Endodermal cell (in vitro differentiated cells): ENCODE results near the gene NUS1. TPM values are rescaled to one million over a fixed set of nuclear protein-coding genes. Genes with fewer than 3 reads are reported as not detected.

Source experiments
- DNase-seq: peaks from one replicate; pipeline ENCODE4 v3.0.0-alpha.2; 2017
- H3K27ac ChIP-seq: 2 replicates; pipeline ENCODE4 v1.5.1; 2013; ENCODE audit warnings: mild to moderate bottlenecking, low read depth, low read length, moderate library complexity
- H3K27me3 ChIP-seq: 2 replicates; pipeline ENCODE4 v1.6.1; 2013; ENCODE audit warnings: mild to moderate bottlenecking, low read length, moderate library complexity; ENCODE audit not compliant: insufficient read depth, control insufficient read depth, poor library complexity, severe bottlenecking
- H3K36me3 ChIP-seq: 2 replicates; pipeline ENCODE4 v1.7.0; 2013; ENCODE audit warnings: mild to moderate bottlenecking, low read length, moderate library complexity; ENCODE audit not compliant: control insufficient read depth, insufficient read depth
- H3K4me1 ChIP-seq: one replicate; pipeline ENCODE4 v1.7.0; 2013; ENCODE audit warnings: low read length; ENCODE audit not compliant: control insufficient read depth, insufficient read depth
- H3K4me3 ChIP-seq: 2 replicates; pipeline ENCODE4 v1.5.1; 2013; ENCODE audit warnings: mild to moderate bottlenecking, low read length, moderate library complexity
- H3K9ac ChIP-seq: 2 replicates; pipeline ENCODE4 v1.6.1; 2013; ENCODE audit warnings: mild to moderate bottlenecking, low read length, moderate library complexity; ENCODE audit not compliant: poor library complexity, severe bottlenecking; ENCODE audit errors: extremely low read depth
- H3K9me3 ChIP-seq: 2 replicates; pipeline ENCODE4 v1.6.1; 2013; ENCODE audit warnings: mild to moderate bottlenecking, low read length, moderate library complexity; ENCODE audit not compliant: control insufficient read depth
- H3K27ac Mint-ChIP-seq: 2 replicates; pipeline ENCODE4 v1.8.0; 2020; ENCODE audit warnings: mixed read lengths
- H3K27me3 Mint-ChIP-seq: 2 replicates; pipeline ENCODE4 v1.8.0; 2021; ENCODE audit warnings: mild to moderate bottlenecking, mixed read lengths; ENCODE audit not compliant: insufficient read depth
- H3K36me3 Mint-ChIP-seq: 2 replicates; pipeline ENCODE4 v1.8.0; 2020; ENCODE audit warnings: low read depth, mixed read lengths
- H3K4me1 Mint-ChIP-seq: 2 replicates; pipeline ENCODE4 v1.8.0; 2020; ENCODE audit warnings: mixed read lengths
- H3K4me3 Mint-ChIP-seq: 2 replicates; pipeline ENCODE4 v1.8.0; 2020; ENCODE audit warnings: mild to moderate bottlenecking, moderate library complexity, mixed read lengths
- H3K9me3 Mint-ChIP-seq: 2 replicates; pipeline ENCODE4 v1.8.0; 2020; ENCODE audit warnings: mild to moderate bottlenecking, mixed read lengths
- CTCF ChIP-seq: fragments of 200-600 bp; sonication (generic); conservative IDR thresholded peaks from 2 replicates; pipeline ENCODE4 v1.5.0; 2021; ENCODE audit warnings: antibody characterized with exemption, mild to moderate bottlenecking
- WGBS, 2 experiments: methylation state at CpG; one replicate each; pipeline versions ENCODE4 v1.1.5 to v1.1.7; 2013; ENCODE audit warnings: missing lambda C conversion rate in 2 of 2, mixed read lengths in 1 of 2; ENCODE audit not compliant: insufficient coverage in 1 of 2, insufficient read length in 1 of 2; 5-methylcytosine and 5-hydroxymethylcytosine counted together
- total RNA-seq, 2 donors: library from RNA; stranded (reverse); fragmentation: NEBNext Ultra II Directional in 1 of 2; extraction: Animal tissue kit (Norgen Biotek cat#: 25700) in 1 of 2; gene quantifications; 2 replicates in 1 of 2; 3 replicates in 1 of 2; pipeline ENCODE4 v1.2.1, GENCODE V29; 2021

NUS1 gene
- total RNA-seq, 2 donors from 2014 or later: 45.7 to 65.1 TPM

GRCh38 chr6:117677553-117678141 lies 2.4 kb downstream of the NUS1 start:
- Histone ChIP-seq H3K9ac (no peak overlapping the region), H3K4me3 (peak overlapping the region; percentile 81), H3K4me1 (no peaks in the 10 kb centered on the region), H3K27ac (no peak overlapping the region), H3K36me3 (peaks cover 43% of the 10 kb centered on the region), H3K9me3 (peaks cover 21% of the 10 kb centered on the region), H3K27me3 (no peaks in the 10 kb centered on the region)
- no peak for TF ChIP-seq CTCF
- Mint-ChIP-seq H3K9me3 (no peaks in the 10 kb centered on the region), H3K4me3 (peak overlapping the region; percentile 87), H3K27ac (no peak overlapping the region), H3K4me1 (peaks cover 40% of the 10 kb centered on the region), H3K27me3 (no peaks in the 10 kb centered on the region), H3K36me3 (peaks cover 23% of the 10 kb centered on the region)
- WGBS, 2 experiments: 92 to 100% methylated on average over 5 of the region's 5 CpGs
- no peak for DNase-seq

GRCh38 chr6:117681162-117681741 lies 6.0 kb downstream of the NUS1 start:
- TF ChIP-seq CTCF: no peak
- 65% methylated on average over 2 of the region's 3 CpGs; no CpG with 5 or more reads in 1 of the 2 experiments for WGBS, 2 experiments
- no peak overlapping the region for H3K27ac Mint-ChIP-seq
- Histone ChIP-seq H3K4me3 (no peak overlapping the region), H3K9ac (no peak overlapping the region), H3K36me3 (peaks cover 58% of the 10 kb centered on the region), H3K9me3 (peaks cover 21% of the 10 kb centered on the region), H3K27ac (no peak overlapping the region), H3K27me3 (no peaks in the 10 kb centered on the region), H3K4me1 (no peaks in the 10 kb centered on the region)
- no peak for DNase-seq
- H3K9me3 Mint-ChIP-seq: no peaks in the 10 kb centered on the region
- peaks cover 32% of the 10 kb centered on the region for H3K36me3 Mint-ChIP-seq
- no peak overlapping the region for H3K4me3 Mint-ChIP-seq
- peaks cover 39% of the 10 kb centered on the region for H3K4me1 Mint-ChIP-seq
- H3K27me3 Mint-ChIP-seq: no peaks in the 10 kb centered on the region

- TF ChIP-seq CTCF: no peak
- Histone ChIP-seq H3K27me3 (no peaks in the 10 kb centered on the region), H3K9ac (no peak overlapping the region), H3K36me3 (peaks cover 39% of the 10 kb centered on the region), H3K9me3 (peaks cover 17% of the 10 kb centered on the region), H3K27ac (no peak overlapping the region), H3K4me1 (no peaks in the 10 kb centered on the region), H3K4me3 (no peak overlapping the region)
- peaks cover 15% of the 10 kb centered on the region for H3K4me1 Mint-ChIP-seq
- H3K27me3 Mint-ChIP-seq: no peaks in the 10 kb centered on the region
- H3K36me3 Mint-ChIP-seq: peaks cover 31% of the 10 kb centered on the region
- no peak overlapping the region for H3K27ac Mint-ChIP-seq
- DNase-seq: no peak
- H3K4me3 Mint-ChIP-seq: no peak overlapping the region
- whole genome bisulfite sequencing, 2 experiments: 100% methylated on average over 1 of the region's 1 CpG; no CpG with 5 or more reads in 1 of the 2 experiments
- H3K9me3 Mint-ChIP-seq: no peaks in the 10 kb centered on the region
Measured at GRCh38 chr6:117684749-117685148, 9.5 kb downstream of the NUS1 start.
